ENCODE data around the gene CALN1.
"Not testable (repeated sequence)": the region's sequence is repeated elsewhere in the genome, so short reads cannot be mapped to it uniquely, and the experiment has no call there.

Gene CALN1

GRCh38 chr7:72092769-72093168 is 319.4 kb downstream of the CALN1 start:
- DNase-seq (ENCODE audit: low spot score) = no peak

- DNase-seq (ENCODE audit: low spot score) = no peak
These were observed 324.2 kb downstream of the CALN1 start for GRCh38 chr7:72087926-72088325.

DNA sequence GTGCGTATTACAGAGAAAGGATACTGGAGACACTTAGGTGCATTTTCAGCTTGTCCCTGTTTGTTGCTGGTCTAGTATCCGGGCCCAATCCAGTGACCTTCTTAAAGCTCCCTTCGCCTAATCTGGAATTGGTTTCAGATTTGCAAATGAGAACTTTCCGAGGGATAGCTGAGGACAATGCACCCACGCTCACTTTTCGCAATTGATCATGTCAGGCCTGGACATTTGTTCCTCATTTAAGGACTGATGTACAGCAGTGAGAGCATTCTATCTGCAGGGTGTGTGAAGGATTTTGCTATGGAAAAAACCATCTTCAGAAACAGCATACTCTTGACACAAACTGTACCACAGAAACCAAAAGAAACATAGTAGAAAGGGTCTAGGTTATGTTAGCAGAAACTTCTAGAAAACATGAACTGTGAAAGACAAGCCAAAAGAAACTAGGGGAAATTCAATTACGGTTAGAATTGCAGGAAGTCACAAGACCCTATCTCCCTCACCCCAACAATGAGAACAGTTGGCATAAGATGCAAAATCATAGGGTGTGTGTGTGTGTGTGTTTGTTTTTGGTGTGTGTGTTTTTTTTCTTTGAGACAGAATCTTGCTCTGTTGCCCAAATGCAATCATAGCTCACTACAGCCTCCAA is 331.1 kb downstream of the CALN1 start:
- DNase-seq (ENCODE audit: low spot score) = no peak

GRCh38 chr7:72080341-72080766 is 331.8 kb downstream of the CALN1 start:
- DNase-seq (ENCODE audit: low spot score) = no peak

- DNase-seq (ENCODE audit: low spot score) = no peak
These were observed 333.3 kb downstream of the CALN1 start for GRCh38 chr7:72078856-72079255.

GRCh38 chr7:72078301-72078700 is 333.8 kb downstream of the CALN1 start:
- no peak for DNase-seq (ENCODE audit: low spot score)

GRCh38 chr7:72077786-72078185 is 334.4 kb downstream of the CALN1 start:
- DNase-seq (ENCODE audit: low spot score) = no peak

DNA sequence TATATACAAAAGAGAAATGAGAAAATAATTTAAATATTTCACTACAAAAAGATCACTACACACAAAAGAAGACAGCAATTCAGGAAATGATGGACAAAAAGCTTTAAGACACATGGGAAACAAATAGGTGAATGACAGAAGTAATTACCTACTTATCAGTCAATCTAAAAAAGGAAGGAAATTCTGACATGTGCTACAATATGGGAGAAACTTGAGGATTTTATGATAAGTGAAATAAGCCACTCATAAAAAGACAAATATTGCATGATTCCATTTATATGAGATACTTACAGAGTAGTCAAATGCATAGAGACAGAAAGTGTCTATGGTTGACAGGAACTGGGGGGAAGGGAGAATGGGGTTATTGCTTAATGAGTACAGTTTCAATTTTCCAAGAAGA is 339.2 kb downstream of the CALN1 start:
- no peak for DNase-seq (ENCODE audit: low spot score)

DNA sequence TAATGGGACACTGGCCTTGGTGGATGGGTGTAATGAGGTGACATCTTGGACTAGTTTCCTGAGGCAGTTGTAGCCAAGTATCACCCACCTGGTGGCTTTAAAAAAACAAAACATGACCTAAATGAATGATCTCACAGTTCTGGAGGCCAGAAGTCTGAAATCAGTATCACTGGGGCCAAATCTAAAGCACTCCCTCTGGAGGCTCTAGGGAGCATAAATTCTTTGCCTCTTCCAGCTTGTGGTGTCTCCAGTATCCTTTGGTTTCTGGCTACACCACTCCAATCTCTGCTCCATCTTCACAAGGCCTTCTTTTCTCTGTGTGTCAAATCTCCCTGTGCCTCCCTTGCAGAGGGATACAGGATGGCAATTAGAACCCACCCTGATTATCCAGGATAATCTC is 342.9 kb downstream of the CALN1 start:
- no peak for DNase-seq (ENCODE audit: low spot score)

DNA sequence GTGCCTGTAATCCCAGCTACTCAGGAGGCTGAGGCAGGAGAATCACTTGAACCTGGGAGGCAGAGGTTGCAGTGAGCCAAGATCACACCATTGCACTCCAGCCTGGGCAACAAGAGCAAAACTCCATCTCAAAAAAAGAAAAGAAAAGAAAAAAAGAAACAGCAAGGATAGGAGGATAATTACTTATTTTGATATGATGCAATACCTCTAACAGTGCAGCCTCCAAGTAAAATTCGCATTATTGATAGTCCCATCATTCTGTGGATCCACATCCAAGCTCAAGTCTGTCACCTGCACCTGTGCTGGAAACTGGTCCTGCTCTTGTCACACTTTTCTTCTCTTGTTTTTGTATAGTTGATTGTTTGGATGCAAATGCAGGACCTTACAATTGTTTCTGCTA is 346.4 kb downstream of the CALN1 start:
- not testable (repeated sequence) for DNase-seq (ENCODE audit: low spot score)

- no peak for DNase-seq (ENCODE audit: low spot score)
These were observed 347.2 kb downstream of the CALN1 start for GRCh38 chr7:72064916-72065315.

DNA sequence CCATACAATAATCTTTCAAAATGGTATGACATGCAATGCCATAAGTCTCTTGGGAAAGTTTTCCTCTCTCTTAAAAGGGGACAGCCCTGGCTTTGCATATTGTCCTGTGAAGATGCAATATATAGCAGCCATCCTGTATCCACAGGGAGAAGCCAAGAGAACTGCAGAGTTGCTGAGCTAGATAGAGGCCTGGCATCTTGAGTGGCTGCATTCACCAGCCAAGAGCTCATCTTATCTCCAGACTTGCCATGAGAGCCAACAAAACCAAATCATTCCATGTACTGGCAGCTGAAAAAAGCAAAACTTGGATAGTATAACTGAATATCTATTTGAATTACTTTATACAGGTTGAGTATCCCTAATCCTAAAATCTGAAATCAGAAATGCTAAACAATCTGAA is 348.8 kb downstream of the CALN1 start:
- no peak for DNase-seq (ENCODE audit: low spot score)

GRCh38 chr7:72062666-72063065 is 349.5 kb downstream of the CALN1 start:
- DNase-seq (ENCODE audit: low spot score) = no peak

DNA sequence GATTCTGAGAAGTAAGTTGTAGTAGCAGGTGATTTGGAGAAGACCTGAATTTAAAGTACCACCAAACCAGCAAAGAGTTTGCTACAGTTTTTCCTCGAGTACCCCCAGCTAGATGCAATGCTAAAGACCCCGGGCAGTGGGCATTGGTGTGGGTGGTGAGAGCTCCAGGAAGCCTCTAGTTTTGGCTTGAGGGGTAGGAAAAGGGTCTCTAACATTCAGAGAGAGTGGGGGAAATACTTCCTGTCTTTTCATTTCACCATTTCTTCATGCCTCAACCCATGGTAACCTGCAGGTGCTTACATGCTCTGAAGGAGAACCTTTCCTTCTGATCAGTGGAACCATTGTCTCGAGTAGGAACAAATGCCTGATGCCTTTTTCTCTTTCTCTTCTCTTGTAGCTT is 352.2 kb downstream of the CALN1 start:
- DNase-seq (ENCODE audit: low spot score) = no peak

DNA sequence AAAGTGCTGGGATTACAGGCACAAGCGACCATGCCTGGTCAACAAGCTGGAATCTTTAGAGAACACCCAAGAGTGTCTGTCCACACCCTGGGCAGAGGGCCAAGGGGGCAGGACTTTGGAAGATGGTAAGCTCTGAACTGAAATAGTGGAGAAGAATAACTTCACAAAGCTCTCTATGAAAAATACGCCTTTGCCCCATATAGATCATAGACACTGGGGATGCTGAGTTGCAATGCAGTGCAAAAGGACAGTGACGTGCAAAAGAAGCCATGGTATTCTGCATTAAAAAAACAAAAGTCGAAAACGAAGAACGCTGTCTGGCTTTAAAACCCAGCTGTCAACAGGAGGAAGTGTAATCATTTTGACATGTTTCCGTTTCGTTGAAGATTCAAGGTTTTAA is 353.6 kb downstream of the CALN1 start:
- DNase-seq (ENCODE audit: low spot score) = no peak

GRCh38 chr7:72057796-72058195 is 354.3 kb downstream of the CALN1 start:
- no peak for DNase-seq (ENCODE audit: low spot score)

DNA sequence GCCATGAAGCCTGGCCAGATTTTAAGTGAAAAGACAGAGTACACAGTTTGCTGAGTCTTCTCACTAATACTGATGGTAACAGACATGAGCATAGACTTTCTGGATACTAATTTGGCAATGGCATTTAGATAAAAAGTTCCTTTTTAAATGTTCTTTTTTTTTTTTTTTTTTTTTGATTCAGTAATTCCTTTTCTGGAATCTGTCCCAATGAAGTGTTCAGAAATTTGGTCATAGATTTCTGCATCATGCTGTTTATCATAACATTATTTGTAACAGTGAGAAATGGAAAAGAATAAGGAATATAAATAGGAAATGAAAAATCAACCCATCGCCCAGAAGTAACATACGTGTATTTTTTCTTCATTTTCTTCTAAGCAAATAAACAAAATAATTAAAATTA is 354.9 kb downstream of the CALN1 start:
- no peak for DNase-seq (ENCODE audit: low spot score)

DNA sequence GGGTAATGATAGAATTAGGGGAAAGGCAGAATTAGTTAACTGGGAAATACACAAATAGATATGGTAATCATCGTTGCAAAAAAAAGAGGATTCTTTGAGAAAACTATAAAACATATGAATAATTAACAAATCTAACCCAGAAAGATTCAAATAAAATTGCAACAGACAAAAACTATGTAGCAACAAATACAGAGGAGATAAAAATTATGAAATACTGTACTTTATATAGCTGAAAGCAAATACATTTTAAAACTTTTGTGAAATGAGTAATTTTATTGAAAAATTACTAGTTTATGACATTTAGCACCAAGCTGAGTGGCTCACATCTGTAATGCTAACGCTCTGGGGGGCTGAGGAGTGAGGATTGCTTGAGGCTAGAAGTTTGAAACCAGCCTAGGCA is 356.7 kb downstream of the CALN1 start:
- no peak for DNase-seq (ENCODE audit: low spot score)

GRCh38 chr7:72053292-72053691 is 358.8 kb downstream of the CALN1 start:
- DNase-seq (ENCODE audit: low spot score) = no peak

DNA sequence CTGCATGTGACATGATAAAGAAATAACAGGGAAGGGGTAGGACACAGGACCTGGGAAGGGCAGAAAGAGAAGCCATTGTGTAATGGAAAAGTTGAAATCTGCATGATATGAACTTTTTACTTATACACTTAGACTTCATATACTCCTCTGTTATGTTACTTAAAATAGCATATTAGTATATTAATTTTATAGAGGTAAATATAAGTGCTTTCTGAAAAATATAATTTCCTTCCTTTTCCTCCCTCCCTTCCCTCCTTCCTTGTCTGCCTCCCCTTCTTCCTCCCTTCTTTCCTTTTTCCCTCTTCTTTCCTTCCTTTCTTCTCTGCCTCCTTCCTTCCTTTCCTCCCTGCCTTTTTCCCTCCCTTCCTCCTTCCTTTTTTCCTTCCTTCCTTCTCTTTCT is 363.7 kb downstream of the CALN1 start:
- DNase-seq (ENCODE audit: low spot score) = no peak

DNA sequence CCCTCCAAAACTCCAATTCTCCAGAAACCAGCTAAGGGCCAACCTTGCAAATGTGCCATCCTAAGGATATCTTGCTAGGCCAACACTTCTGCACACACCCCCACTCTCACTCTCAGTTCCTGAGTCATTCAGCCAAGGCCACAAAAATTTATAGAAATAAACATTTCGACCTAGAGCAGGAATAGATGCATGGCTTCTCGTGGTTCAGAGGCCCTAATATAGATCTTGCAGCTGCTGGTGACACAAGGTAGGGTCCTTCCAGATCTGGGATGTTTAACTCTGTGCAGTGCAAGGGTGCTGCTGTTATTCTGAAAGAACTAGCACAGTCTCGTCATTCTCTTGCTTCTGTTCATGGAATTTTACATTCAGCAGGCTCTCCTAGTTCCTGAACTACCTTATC is 369.3 kb downstream of the CALN1 start:
- no peak for DNase-seq (ENCODE audit: low spot score)

- no peak for DNase-seq (ENCODE audit: low spot score)
These were observed 371.5 kb downstream of the CALN1 start for GRCh38 chr7:72040641-72041040.

DNA sequence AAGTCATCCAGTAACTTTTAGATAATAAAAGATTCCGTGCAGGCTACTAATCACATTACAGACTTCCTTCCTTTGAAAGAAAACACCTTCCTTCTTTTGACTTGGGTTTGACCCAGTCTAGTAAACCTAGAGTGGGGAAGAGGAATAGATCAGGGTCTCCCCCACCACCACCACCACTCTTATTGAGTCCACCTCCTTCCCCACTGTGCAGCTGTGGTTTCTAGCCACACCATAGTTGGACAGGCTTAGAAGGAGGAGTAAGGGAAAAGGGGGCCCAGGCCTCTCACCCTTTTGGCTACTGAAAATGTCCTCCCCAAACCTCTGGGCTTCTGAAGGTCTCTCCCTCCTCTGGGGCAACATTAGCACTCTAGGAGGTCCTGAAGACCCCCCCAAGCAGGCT is 372.7 kb downstream of the CALN1 start:
- no peak for DNase-seq (ENCODE audit: low spot score)

DNA sequence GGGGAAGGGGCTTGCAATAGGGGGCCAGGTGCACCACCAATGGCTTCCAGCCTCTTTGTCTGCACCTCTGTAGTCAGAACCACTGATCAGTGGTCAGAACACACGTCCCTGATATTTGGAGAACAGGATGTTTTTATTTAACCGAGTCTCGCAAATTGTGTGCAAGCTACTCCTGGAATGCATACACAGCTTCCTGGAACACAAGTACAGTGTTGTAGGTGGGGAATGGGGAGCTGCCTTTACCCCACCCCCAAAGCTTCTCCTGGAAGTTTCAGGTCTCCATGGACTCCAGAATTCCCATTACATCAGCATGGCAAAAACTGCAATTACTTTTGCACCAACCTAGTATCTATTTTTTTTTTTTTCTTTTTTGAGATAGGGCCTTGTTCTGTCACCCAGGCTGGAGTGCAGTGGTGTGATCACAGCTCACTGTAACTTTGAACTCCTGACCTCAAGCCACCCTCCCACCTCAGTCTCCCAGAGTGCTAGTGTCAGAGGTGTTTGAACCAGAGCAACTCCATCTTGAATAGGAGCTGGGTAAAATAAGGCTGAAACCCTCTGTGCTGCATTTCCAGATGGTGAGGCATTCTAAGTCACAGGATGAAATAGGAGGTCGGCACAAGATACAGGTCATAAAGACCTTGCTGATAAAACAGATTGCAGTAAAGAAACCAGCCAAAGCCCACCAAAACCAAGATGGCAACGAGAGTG is 374.0 kb downstream of the CALN1 start:
- no peak for DNase-seq (ENCODE audit: low spot score)
